ENCODE results near the gene CAMKK1.

Gene CAMKK1

DNA sequence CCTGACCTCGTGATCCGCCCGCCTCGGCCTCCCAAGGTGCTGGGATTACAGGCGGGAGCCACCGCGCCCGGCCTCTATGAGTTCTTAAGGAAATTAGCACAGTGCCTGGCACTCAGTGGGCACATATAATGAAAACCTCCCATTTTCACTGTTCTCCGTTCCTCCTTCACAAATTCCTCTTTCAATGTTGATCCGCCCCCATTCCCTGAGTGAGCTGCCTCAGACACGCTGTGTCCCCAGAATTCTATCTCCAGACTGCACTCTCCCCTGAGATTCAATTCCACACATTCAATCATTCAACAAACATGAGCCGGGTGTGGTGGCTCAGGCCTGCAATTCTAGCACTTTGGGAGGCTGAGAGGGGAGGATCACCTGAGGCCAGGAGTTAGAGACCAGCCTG, 16.4 kb upstream of the CAMKK1 start:
- Histone ChIP-seq H3F3A (ENCODE audit: low read depth) (no peaks in the 10 kb centered on the region), H3K4me1 (ENCODE audit: insufficient read depth, low read length, poor library complexity, severe bottlenecking) (peaks cover 18% of the 10 kb centered on the region), H3K36me3 (ENCODE audit: insufficient read depth, low read length) (no peaks in the 10 kb centered on the region), H3K4me3 (ENCODE audit: low read length, poor library complexity, severe bottlenecking) (no peak overlapping the region), H3K9me3 (ENCODE audit: insufficient read depth, low read depth, low read length) (no peaks in the 10 kb centered on the region), H3K27me3 (ENCODE audit: insufficient read depth, low read length, poor library complexity, severe bottlenecking) (no peaks in the 10 kb centered on the region), H3K9ac (ENCODE audit: low read depth, low read length, poor library complexity, severe bottlenecking) (no peak overlapping the region), H2AFZ (ENCODE audit: low read length) (no peak overlapping the region), H3K4me2 (ENCODE audit: low read depth, low read length, poor library complexity, severe bottlenecking) (no peak overlapping the region), H3K79me2 (ENCODE audit: insufficient read depth, low read length) (peaks cover 49% of the 10 kb centered on the region), H3K9me2 (replicated peaks; ENCODE audit: low read depth, low read length) (no peaks in the 10 kb centered on the region), H4K20me1 (ENCODE audit: insufficient read depth, low read length, poor library complexity, severe bottlenecking) (peaks cover 27% of the 10 kb centered on the region)
- TF ChIP-seq, protein P1, sequence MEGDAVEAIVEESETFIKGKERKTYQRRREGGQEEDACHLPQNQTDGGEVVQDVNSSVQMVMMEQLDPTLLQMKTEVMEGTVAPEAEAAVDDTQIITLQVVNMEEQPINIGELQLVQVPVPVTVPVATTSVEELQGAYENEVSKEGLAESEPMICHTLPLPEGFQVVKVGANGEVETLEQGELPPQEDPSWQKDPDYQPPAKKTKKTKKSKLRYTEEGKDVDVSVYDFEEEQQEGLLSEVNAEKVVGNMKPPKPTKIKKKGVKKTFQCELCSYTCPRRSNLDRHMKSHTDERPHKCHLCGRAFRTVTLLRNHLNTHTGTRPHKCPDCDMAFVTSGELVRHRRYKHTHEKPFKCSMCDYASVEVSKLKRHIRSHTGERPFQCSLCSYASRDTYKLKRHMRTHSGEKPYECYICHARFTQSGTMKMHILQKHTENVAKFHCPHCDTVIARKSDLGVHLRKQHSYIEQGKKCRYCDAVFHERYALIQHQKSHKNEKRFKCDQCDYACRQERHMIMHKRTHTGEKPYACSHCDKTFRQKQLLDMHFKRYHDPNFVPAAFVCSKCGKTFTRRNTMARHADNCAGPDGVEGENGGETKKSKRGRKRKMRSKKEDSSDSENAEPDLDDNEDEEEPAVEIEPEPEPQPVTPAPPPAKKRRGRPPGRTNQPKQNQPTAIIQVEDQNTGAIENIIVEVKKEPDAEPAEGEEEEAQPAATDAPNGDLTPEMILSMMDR (conservative IDR thresholded peaks at IDR 0.05; ENCODE audit: low read length), result no peak
- no peak for TF ChIP-seq EZH2phosphoT487 (IDR thresholded peaks at IDR 0.05; ENCODE audit: borderline replicate concordance)

DNA sequence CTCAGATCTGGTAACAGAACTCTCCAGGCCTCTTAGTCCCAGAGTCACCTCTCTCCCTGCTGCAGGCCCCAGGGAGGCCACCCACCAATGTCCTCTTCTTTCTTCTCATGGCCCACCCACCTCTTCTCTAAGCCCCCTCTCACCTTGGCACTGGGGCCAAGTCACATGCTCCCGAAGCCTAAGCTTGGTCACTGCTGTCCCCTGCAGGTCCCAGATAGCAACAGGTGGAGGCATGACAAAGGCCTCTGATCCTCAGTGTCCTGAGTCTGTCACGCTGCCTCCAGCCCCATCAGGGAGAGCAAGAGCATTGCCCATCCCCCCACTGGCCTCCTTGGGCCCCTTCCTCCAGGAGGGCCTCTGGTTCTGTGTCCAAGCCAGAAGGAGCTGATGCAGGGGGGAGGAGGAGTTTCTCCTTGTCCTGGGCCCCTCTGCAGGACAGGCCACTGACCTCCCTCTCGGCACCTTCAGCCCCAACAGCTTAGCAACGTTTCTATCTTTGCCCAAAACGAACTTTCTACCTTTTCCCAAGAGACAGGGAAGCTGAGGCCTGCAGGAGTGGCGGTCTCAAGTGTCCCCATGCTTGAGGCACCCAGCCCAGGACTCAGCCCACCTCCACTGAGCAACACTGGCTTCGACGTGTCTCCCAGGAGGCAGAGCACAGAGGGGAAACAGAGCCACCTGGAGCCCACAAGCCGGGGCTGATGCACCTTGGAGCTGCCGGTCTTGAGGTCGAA, 14.8 kb upstream of the CAMKK1 start:
- Histone ChIP-seq H3K4me2 (ENCODE audit: low read depth, low read length, poor library complexity, severe bottlenecking) (no peak overlapping the region), H3K27me3 (ENCODE audit: insufficient read depth, low read length, poor library complexity, severe bottlenecking) (no peaks in the 10 kb centered on the region), H3K9ac (ENCODE audit: low read depth, low read length, poor library complexity, severe bottlenecking) (no peak overlapping the region), H3K9me3 (ENCODE audit: insufficient read depth, low read depth, low read length) (no peaks in the 10 kb centered on the region), H3K4me1 (ENCODE audit: insufficient read depth, low read length, poor library complexity, severe bottlenecking) (peaks cover 6% of the 10 kb centered on the region), H3K9me2 (replicated peaks; ENCODE audit: low read depth, low read length) (no peaks in the 10 kb centered on the region), H4K20me1 (ENCODE audit: insufficient read depth, low read length, poor library complexity, severe bottlenecking) (peaks cover 13% of the 10 kb centered on the region), H3K4me3 (ENCODE audit: low read length, poor library complexity, severe bottlenecking) (no peak overlapping the region), H2AFZ (ENCODE audit: low read length) (no peak overlapping the region), H3F3A (ENCODE audit: low read depth) (no peaks in the 10 kb centered on the region), H3K79me2 (ENCODE audit: insufficient read depth, low read length) (peaks cover 33% of the 10 kb centered on the region), H3K36me3 (ENCODE audit: insufficient read depth, low read length) (no peaks in the 10 kb centered on the region)
- TF ChIP-seq, protein P1 (conservative IDR thresholded peaks at IDR 0.05; ENCODE audit: low read length), result peak; percentile 50; the same call in 1 of the 2 replicates
- no peak for TF ChIP-seq EZH2phosphoT487 (IDR thresholded peaks at IDR 0.05; ENCODE audit: borderline replicate concordance)

DNA sequence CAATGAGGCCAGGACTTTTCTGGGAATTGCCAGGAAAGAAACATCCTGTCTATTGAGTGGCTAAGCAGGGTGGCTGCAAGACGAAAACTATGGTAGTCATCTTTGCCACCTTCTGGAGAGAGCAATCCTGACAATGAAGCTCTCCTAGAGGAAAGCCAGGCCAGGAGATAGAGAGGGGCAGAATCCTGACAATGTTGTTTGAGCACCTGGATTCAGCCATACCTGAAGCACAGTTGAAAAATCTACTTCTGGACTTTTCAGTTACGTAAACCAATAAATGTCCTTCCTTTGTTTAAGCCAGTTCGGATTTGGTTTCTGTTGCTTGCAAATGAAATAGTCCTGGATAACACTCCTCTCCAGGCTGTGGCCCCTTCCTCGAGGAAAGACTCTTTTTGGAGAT, 14.0 kb upstream of the CAMKK1 start:
- Histone ChIP-seq H3K9ac (ENCODE audit: low read depth, low read length, poor library complexity, severe bottlenecking) (no peak overlapping the region), H3F3A (ENCODE audit: low read depth) (no peaks in the 10 kb centered on the region), H3K9me3 (ENCODE audit: insufficient read depth, low read depth, low read length) (no peaks in the 10 kb centered on the region), H3K36me3 (ENCODE audit: insufficient read depth, low read length) (no peaks in the 10 kb centered on the region), H3K4me3 (ENCODE audit: low read length, poor library complexity, severe bottlenecking) (no peak overlapping the region), H2AFZ (ENCODE audit: low read length) (no peak overlapping the region), H3K4me2 (ENCODE audit: low read depth, low read length, poor library complexity, severe bottlenecking) (no peak overlapping the region), H3K27me3 (ENCODE audit: insufficient read depth, low read length, poor library complexity, severe bottlenecking) (no peaks in the 10 kb centered on the region), H3K9me2 (replicated peaks; ENCODE audit: low read depth, low read length) (no peaks in the 10 kb centered on the region), H3K79me2 (ENCODE audit: insufficient read depth, low read length) (peaks cover 25% of the 10 kb centered on the region; the same call in 1 of the 2 replicates), H3K4me1 (ENCODE audit: insufficient read depth, low read length, poor library complexity, severe bottlenecking) (peaks cover 4% of the 10 kb centered on the region), H4K20me1 (ENCODE audit: insufficient read depth, low read length, poor library complexity, severe bottlenecking) (peaks cover 7% of the 10 kb centered on the region)
- TF ChIP-seq EZH2phosphoT487 (IDR thresholded peaks at IDR 0.05; ENCODE audit: borderline replicate concordance), result no peak
- TF ChIP-seq, protein P1 (conservative IDR thresholded peaks at IDR 0.05; ENCODE audit: low read length), result no peak

All from Loucy (cell line).